Left ventricle myocardium superior (tissue), 1 donor: ENCODE data around the gene GNB1L. TPM values are rescaled to one million over a fixed set of nuclear protein-coding genes. Genes with fewer than 3 reads are reported as not detected.
A peak's percentile ranks its signal among the peaks of the same experiment; 100 is the strongest.

ENCODE experiments used
- ATAC-seq: fragments of 200-7000 bp; cut with Tn5 transposase; one replicate; pipeline ENCODE4 v1.9.1; 2020; ENCODE audit warnings: mild to moderate bottlenecking, moderate library complexity
- DNase-seq: peaks from one replicate; pipeline ENCODE4 v3.0.0-alpha.2; 2020
- intact Hi-C: fragments of 100-400 bp; cut with micrococcal nuclease; formaldehyde crosslinking; loops from one replicate; pipeline ENCODE4 v1.11.0; 2022
- total RNA-seq: library from RNA; stranded (reverse); fragmentation: NEBNext Ultra II Directional; extraction: Animal tissue kit (Norgen Biotek cat#: 25700); gene quantifications from one replicate; pipeline ENCODE4 v1.2.1, GENCODE V29; 2021
- donor health status: DM: no; HTN: yes; CAD: no; lungs with severe emphysema.

GNB1L gene
- total RNA-seq, 1 donor from 2014 or later: 3.4 TPM

DNA sequence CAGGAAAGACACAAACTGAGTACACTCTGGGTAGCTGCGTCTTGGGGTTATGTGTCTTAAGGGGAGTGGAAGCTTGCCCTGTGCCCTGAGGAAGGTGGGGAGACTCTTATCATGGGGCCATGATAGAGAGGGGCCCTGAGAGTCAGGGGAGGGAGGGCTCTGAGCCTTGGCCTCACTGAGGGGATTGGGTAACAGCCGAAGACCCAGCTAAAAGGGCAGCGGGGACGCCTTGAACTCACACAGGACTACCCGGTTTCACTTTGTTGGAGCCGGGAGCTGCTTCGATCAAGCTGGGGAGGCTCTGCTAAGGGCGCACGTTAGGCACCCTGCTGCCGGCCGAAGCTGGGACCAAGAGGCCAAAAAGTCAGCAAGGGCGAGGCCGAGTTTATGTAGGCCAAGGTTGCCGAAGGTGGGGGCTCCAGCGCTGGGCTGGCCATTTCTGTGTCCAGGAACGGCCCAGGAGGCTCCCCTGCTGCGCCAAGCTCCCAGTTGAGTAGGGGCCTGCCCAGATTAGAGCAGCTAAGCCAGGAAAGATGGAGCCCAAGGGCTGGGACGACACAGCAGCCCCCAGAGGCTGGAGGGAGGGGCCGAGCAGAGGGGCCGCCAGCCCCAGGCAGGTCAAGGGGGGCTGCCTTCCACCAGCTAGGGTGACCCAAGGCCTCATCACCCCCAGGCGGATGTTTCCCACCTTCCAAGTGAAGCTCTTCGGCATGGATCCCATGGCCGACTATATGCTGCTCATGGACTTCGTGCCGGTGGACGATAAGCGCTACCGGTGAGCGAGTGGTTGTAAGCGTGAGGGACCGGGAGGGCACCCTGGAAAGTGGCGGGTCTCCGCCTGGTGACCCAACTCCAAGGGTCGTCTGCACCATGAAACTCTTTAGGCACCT is 91.9 kb downstream of the GNB1L start:
- no peak for ATAC-seq
- no peak for DNase-seq
- intact Hi-C loops: no loop called here

DNA sequence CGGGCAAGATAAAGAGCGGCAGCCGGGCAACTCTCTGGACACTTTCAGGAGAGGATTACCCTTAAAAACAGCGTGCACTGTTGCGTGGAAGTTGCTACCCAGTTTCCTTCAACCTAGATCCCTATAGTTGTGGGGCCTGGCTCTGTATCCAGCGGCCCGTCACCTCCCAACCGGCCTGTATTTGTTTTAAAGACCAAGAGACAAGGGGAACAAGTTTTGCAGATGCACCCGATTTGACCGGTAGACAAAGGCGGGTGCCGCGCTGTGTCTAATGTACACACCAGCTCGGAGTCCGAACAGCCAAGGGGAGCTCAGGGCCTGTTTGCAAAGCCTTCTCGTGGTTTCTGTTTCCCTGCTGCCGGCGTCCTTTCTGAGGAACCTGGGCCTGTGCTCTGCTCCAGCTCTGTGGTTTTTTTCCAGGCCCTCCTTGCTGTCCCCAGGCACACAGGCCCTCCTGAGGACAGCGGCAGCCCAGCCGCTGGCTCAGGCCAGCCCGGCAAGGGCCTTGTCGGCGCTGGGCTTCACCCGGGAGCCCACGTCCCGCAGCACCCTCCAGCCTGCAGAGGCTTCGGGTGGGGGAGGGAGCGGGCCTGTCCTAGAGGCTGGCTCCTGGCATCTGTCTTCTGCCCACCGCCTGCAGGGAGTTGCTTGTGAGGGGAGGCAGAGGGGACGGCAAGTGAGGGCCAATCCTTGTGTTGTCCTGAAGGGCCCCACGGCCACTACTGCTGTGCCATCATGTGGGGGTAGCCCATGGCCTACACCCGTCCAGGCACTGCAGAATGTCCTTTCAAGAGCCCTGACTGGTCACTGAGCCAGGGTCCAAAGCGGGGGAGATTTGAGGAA is 92.7 kb downstream of the GNB1L start:
- intact Hi-C loops: no loop called here
- no peak for DNase-seq

DNA sequence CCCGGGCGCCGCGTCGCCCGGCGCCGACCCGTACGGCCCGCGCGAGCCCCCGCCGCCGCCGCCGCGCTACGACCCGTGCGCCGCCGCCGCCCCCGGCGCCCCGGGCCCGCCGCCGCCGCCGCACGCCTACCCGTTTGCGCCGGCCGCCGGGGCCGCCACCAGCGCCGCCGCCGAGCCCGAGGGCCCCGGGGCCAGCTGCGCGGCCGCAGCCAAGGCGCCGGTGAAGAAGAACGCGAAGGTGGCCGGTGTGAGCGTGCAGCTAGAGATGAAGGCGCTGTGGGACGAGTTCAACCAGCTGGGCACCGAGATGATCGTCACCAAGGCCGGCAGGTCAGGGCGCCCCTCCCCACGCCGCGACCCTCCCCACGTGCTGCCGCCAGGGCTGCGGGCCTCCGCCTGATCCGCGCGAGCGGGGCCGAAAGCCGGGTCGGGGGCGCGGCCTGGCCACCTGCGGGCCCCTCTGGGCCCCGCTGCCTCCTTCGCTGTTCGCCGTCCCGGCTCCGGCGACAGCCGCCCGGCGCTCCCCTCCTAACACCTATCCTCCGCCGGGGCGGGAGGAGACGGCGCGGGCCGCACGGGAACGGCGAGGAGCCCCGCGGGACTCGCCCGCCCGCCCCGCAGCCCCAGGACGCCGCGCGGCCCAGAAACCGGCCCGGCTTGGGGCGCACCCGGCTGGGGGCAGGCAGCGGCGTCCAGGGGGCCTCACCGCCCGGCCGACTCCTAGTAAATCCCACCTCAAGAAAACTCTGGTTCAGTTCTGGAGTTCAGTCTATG is 93.5 kb downstream of the GNB1L start:
- intact Hi-C loops: no loop called here
- ATAC-seq: no peak
- no peak for DNase-seq

More for the DNA sequence above, 92.7 kb downstream of the GNB1L start:
- no peak for ATAC-seq

DNA sequence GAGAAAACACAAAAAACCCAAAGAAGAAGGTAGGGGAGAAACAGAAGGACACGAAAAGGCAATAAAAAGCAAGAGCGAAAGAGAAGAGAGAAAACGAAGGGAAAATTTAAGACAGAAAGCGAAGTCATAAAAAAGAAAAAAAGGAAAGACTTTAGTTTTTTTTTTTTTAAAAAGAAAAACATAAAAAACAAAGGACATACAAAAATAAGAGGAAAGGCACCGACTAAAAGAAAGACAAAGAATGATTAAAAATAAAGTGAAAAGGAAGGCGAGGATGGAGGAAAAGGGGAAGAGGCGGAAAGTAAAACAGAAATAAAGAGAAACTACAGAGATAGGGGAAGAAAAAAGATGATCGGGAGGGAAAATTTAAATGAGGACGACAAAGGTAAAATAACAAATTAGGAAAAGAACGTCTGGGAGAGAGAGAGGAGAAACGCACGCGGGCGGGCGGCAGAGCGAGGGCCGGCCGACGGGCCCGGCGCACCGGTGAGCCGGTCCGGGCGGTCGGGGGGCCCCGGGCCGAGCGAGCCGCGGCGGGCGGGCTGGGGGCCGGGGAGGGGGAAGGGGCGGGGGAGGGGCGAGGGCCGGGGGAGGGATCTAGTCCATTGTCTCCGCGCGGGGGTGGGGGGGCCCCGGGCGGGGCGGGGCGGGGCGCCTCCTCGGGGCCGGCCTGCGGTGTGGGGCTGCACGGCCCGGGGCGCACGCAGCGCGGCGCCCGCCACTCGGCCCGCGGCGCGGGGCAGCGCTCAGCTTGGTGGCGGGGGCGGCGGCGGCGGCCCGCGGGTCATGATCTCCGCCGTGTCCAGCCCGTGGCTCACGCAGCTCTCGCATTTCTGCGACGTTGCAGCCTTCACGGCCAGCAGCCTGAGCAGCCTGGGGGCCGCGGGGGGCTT is 94.4 kb downstream of the GNB1L start, which contains the start of gene TBX1:
TBX1 (plus strand) TSS at position 721 of the 893 bp plus-strand sequence; CDS start at position 787, 66 bp downstream.
- intact Hi-C loops: no loop called here
- no peak for ATAC-seq

DNA sequence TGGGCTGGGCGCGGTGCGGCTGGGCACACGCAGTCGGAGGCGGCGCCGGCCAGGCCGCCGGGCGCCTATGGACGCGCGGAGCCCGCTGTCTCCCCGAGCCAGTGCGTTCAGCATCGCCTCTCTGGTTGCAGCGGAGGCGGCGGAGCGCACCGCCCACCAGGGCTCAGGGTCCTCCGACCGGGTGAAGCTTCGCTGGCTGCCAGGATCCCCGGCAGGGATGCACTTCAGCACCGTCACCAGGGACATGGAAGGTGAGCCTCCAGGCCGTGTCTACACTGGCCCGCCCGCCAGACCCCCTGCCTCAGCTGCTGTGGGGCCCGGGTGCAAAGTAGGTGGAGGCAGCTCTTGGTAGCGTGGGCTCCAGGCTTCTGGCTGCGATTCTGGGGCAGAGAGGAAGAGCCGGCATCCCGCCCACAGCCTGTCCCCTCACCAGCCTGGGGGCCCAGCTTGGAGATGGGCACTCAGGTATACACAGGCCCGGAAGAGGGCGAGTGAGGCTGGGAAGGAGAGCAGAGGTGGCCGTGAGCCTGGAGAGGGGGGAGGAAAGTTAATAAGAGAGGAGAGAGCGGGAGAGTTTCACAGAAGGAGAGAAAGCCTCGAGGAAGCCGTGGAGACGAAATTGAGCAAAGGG is 95.1 kb downstream of the GNB1L start:
- intact Hi-C loops: no loop called here
- peak; percentile 9 for ATAC-seq
- DNase-seq: no peak

More for the DNA sequence above, 94.4 kb downstream of the GNB1L start, which contains the start of gene TBX1:
- DNase-seq: no peak

DNA sequence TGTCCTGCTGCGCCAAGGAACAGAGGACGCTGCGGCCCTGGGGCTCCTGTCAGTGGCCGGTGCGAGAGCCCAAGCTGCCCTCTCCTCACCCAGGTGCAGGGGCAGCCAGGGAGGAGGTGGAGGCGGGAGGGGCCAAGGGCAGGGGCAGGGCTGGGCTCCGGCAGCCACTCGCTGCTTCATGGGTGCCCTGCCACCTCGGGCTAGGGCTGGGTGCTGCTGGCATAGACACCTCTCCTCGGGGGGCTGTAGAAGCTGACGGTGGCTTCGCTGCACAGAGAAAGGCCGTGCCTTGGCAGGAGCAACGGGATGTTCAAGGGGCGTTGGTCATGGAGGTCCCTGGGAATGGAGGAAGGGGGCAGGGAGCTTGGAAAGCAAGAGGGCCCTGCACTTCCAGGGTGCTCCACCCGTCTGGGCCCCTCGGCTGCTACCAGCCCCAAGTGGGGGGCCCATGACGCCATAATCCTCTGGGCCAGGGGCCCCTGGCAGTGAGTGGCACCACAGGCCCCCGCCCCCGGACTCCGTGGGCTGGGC is 95.7 kb downstream of the GNB1L start:
- ATAC-seq: no peak
- DNase-seq: no peak
- intact Hi-C loops: no loop called here

DNA sequence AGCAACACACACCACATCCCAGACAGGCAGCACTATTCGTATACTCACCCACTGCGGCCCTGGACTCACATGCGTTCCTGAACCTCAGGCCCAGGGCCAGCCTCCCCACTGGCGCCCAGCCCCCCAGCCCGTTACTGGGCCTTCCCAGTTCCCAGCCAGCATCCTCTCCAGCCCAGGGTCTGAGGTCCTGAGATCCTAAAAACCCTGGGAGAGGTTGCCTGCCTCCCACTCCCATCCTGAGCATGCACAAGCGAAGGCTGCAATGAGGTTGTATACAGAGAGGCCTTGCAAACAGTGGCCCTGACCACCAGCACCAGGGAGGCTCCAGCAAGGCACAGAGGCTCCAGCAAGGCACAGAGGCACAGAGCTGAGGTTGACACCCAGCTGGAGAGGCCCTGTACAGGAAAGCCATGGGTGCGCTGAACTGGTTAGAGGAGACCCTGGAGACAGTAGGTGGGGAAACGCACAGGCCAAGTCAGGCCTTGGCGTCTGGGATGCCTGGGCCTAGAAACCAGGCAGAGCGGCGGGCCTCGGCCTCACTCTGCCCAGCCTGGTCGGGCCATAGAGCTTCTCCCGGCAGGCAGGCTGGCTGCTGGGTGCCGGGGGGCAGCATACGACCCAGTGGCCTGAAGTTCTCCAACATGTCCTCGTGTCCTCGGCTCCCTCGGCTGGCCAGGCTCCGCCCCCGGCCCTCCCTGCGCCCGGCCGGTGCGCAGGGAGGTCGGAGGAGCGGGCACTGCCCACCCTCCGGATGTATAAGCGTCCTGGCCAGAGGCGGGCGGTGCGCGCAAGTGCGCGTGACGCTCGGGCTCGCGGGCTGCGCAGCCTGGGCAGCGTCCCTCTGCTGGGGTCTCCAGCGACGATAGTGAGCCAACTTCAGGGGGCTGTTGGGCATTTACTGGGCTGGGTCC is 96.4 kb downstream of the GNB1L start:
- DNase-seq (no peak), ATAC-seq (no peak)
- intact Hi-C loops: no loop called here

DNA sequence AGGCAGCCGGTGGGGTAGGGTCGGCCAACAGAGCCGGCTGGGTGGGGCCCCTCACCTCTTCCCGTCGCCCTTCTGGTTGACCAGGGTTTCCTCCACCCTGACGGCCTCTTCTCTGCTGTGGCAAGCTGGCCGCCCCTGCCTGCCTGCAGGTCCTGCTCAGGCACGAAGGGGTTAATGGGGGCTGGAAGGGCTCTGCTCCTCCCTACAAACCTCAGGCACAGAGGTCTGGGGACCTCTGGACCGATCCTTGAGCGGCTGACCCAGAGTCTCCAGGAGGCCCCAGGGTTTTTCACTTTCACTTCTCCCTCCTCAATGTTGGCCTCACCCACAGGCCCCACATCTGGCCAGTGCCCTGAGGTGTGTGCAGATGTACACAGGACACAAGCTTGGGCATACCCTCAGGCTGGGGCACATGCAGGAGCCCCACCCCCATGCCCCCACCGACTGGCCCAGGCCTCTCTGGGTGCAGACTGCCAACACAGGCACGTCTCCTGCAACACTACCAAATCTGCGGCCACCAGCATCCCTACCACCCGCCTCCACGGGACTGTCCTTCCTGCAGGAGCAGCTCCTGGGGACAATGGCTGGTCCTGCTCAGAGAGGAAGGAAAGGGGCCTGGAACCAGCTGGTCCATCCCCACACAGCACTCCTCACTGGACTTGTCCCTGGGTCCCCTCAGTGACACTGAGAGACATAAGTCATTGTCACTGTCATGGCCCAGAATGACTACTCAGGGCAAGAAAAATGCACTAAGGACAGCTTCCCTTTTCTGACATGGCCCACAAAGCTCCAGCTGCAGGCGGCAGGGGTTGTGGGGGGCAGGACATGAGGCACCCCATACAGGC is 97.3 kb downstream of the GNB1L start:
- no peak for DNase-seq
- peak; percentile 13 for ATAC-seq
- intact Hi-C loops: no loop called here

DNA sequence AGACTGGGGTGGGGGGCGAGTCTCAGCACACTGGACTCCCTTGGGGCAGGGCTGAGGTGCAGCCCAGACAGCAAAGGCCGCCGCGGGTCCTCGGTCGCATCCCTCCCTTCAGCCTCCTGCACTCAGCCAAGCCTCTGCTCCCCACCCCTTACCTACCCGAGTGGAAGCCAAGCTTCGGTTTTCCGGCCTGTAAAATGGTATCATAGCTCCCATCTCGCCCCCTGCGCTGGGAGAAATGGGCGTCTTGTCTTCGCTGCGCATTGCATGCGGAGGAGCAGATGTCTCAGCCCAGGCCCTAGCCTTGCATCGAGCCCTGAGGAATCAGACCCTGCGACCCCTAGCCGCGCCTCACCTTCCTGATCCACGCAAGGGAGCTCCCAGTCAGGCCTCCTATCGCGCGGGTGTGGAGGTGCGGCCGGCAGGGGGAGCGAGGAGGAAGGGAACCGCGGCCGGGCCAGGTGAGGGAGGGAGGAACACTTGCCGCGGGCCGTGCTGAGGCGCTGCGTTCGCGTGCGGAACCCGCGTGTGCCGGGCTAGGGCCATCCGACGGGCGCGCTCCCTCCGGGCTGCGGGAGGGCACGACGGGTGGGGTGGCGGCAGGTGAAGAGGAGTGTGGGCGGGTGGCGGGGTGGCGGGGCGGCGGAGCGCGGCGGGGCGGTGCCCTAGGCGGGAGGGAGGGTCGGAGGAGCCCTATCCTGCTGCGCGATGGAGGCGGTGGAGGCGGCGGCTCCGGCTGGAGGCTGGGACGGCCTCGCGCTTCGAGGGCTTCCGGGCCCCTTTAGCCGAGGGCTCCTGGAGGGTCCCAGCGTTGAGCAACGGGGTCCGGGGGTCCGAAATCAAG is 98.2 kb downstream of the GNB1L start:
- intact Hi-C loops: no loop called here
- ATAC-seq: peak; percentile 74
- peak; percentile 71 for DNase-seq

DNA sequence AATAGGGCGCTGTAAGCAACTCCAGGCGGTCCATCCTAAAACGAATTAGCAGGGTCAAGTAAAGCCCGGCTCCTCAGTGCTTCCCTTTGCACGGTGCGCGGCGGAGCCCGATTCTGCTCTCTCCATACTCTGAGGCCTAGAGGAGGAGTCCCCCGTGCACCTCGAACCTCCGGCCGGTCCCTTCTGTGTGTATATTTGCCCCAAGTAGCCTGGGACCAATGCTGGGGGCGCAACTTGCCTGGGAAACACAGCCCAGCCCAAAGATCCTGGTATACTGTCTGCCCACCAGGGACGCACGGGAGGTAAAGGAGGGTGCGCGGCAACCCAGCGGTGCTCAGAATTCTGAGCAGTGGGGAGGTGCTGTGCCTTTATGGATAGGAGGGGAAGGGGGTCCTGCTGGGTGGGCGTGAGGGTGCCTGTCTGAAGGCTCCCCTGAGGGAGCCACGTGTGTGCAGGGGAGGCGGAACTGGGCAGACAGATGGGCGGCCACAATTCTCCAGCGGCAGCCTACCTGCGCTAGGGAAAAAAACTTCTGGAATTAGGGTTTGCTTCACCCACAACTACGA is 98.9 kb downstream of the GNB1L start:
- DNase-seq: no peak
- intact Hi-C loops: no loop called here
- no peak for ATAC-seq

DNA sequence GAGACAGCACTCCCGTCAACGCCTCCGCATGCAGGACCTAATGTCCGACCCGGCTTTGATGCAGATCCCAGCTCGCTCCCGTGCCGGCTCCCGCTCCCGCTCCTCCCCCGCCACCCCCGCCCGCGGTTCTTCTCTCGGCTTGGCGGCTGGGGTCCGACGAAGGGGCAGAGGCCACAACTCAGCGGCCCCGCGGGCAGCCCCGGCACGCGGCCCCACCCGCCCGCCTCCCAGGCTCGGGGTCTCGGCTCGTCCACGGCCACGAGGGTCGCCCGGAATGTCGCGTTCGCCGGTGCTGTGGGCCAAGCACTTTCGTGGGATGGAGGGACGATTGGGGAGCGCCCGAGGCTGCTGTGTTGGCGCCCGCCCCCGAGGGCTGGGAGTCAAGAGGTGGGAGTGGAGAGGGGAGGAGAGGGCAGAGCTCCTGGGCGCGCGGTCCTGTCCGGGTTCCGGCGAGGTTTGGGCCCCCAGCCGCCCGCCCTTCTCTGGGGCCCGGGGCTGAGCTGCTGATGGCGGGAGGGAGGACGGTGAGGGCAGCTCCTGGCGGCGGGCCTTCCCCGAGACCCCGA is 99.4 kb downstream of the GNB1L start:
- ATAC-seq (no peak), DNase-seq (no peak)
- intact Hi-C loops: no loop called here

DNA sequence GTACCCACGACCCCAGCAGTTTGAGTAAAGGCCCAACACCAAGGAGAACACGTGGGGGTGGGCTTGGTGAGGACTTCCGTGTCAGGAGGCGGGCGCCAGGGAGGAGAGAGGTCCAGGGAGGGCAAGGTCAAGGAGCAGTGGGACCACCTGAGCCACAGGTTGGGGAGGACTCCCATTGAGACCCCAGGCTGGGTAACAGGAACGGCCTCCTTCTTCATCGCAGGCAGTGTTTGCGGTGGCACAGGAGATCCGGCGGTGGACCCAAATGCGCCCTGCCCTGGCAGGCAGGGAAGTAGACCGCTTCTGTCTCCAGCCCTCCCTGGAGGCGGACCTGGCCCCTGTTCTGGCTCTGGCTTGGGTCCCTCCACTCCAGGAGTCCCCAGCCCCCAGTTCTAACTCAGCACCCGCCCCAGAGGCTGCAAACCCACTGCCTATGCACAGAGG is 100.0 kb downstream of the GNB1L start:
- intact Hi-C loops: no loop called here

DNA sequence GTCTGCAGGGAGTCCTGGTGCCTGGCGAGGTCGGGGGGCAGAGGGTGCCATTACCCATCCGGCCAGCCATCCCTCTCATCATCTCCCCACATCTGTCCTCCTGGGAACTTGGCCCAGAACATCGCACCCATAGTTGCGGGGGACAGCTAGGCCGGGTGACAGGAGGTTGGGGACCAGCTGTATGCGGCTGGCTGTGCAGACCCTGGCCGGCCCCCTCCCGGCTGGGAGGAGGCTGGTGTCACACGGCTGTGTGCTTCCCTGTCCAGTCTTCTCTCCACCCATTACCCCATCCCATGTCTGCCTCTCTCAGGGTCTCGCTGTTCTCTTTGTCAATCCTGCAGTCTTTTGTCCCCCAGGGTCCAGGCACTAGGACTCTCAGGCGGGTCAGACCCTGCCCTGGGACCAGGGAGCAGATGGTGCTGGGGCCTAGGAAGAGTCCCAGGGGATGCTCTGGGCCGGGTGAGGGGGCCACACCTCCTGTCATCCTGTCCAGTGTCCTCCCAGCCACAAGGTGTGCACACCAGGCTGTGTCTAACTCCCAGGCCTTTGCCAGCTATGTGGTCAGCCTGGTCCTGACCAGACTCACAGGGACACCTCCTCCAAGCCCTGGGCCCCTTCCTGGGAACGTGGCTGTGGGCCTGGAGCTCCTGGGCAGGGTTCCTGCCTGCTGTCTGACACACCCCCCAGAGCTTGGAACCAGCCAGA is 100.5 kb downstream of the GNB1L start:
- intact Hi-C loops: no loop called here
- DNase-seq: no peak
- no peak for ATAC-seq

More for the DNA sequence above, 100.0 kb downstream of the GNB1L start:
- ATAC-seq (no peak), DNase-seq (no peak)
